ENCODE results near the gene B4GALT3.

The B4GALT3 gene

DNA sequence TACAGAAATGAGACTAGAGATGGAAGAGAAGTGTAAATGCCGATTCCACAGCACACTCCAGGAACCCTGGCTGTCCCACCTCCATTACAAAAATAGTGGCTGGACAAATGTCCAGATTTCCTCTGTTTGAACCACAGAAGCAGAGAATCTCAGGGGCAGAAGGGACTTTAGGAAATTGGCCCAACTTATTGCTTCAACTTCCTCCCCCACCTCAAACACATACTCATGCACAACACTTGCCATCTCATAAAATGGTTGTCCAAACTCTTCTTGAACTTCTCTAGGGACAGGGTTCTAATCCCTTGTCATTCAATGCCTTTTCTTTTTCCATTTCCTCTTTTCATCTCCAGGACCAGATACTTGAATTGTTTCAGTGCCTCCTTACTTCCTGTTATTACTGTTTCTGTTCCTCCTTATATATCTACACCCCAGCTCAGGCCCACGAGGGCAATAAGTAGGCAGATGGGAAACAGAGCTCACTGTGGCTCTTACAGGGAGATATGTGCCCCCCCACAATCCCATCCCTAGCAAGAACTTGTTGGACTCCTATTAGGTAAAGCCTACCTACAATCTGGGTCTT lies 8.5 kb upstream of the B4GALT3 start:
- DNase-seq = no peak

DNA sequence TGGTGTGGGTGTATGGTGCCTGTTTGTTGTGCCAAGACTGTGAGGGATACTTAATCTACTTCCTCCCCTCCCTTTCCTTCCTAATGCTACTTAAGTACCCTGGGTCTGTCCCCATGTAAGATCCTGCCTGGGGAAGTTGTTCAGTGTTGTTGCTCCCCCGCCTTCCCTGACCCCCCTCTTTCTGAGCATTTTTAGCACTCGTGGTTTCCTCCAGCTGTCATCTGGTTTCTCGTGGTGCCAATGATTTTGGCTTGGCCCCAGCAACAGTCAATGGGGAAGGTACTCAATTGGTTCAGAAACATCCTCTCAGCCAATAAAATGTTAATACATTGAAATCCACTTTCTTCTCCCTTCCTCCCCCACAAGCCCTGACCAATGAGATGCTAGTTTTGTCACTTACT lies 8.0 kb upstream of the B4GALT3 start:
- peak; percentile 92 for DNase-seq

DNA sequence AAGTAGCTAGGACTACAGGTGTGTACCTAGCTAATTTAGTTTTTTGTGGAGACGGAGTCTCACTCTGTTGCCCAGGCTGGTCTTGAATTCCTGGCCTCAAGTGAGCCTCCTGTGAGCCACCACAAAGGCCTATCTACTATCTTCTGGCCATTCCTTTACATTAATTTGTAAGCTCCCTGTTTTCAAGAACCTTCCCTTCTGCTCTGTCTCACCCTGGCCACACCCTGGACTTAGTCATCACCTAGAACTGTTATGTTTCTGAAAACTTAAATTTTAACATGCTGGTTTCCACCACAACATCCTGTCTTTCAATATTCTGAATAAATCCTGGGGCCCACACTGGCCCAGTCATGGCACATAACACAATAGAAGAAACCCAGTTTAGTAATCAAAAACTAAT lies 4.9 kb upstream of the B4GALT3 start:
- peak; percentile 78 for DNase-seq

DNA sequence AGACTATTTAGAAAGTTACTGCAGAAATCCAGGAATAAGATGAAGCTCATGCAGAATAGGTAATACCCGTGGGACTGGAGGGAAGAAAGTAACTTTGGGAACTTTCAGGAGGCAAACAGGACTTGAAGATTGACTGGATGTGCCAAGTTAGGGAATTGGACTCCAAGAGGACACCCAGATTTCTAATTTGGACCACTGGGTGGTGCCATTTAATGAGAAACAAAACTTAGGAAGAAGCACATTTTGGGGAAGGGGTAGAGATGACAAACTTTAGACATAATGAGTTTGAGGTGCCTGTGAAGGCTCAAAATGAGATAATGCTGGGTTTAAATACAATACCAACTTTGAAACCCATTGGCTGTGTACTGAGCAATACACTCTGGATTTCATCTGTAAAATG lies 3.3 kb upstream of the B4GALT3 start:
- DNase-seq = peak; percentile 35

DNA sequence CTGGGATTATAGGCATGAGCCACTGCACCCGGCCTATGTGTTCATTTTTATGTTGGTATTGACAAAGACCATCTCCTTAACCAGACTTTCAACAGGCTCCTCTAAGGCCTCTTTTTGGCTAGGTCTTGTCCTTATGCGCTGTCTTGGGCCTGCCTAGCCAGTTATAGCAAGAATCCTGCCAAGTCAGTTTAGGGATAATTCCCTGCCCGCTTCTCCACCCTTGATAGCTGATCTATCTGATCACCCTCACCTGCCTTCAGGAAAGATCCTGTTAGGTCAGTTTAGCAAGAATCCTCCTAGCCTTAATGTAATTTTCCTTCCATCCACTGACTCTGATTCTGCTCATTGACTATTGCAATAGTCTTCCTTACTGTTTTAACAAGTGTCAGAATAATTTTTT lies 2.4 kb upstream of the B4GALT3 start:
- DNase-seq = no peak

DNA sequence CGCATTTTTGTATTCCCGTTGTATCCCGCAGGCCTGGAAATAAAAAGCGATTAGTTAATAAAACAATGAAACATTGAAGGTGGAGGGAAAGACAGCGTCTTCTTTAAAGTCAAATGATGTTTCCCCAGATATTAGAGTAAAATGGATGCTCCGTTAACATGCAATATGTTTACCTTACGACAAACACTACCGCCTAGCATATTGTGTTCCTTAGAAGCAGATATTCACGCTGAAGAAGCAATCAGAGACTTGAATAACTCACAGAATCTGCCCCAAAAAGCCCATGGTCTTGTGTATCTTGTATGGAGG lies 583 bp upstream of the B4GALT3 start:
- DNase-seq = no peak

DNA sequence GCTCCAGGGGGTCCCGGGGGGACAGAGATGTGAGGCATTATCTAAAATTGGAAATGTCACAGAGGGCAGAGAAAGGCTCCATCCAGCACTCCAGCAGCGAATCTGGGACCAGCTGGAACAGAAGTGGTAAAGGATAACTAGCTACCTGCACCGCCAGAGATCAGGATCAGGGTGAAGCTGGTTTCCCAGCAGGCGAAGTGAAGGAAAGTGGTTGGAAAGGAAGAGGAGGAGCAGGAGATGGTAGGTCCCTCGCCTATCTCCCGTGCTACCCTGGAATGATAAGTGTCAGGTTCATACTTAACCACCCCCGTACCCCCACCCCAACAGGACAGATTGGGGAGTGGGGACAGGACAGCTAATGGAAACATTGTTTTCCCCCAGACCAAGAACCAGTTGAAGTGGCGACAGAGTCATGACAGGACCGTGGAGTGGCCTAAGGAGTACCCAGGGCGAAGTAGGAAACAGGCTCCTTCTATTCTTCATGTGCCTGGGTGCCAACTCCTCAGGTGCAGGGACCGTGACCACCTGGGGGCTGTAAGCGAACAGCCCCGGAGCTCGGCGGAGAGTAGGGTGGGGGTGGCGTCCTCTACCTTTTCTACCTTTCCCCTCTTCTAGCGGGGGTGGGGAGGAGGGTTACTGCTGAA lies 717 bp downstream of the B4GALT3 start:
- no peak for DNase-seq

DNA sequence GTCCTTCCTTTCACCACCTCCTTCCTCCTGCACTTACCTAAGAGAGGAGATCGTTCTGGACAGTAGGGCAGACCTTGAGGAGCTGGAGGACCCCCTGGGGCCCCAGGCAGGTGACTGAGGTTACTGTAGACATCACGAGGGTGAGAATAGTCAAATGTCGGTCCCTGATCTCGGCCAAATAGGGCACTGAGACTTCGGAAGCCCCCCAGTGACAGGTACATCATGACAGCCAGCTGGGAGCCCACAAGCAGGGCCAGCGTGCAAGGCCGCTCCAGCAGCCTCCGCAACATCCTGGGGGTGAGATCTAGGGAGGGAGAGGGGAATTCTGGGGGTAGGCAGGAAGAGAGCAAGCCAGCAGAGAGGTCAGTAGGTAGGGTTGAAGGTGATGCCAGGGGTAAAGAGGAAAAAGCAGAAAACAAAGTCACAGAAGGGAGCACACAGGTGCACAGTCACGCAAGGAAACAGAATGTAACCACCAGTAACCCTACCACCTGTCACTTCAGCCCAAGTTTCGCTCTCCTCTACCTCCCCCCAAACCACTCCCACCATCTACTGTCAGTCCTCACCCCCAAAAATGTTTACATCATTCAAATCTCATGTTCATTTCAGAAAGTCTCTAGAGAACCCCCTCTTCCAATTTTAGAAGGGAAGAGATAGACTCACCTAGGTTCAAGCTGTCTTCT lies 1.4 kb downstream of the B4GALT3 start:
- DNase-seq = no peak

DNA sequence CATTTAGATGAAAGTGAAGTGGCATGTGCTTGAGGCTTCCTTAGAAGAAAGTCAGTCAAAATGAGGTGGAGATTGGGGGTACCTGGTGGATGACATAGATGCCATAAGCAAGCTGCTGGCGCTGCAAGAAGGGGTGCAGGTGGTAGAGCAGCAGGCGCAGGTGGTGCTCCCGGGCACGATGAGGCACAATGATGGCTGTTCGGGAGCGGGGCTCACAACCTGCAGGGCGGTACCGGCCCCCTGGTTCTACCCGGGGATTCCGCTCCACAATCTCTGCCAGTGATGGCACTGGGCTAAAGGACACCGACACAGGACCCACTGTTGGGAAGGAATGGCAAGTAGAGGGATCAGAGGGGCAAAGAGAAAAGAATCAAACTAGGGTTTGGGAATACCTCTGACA lies 2.4 kb downstream of the B4GALT3 start:
- DNase-seq = no peak

DNA sequence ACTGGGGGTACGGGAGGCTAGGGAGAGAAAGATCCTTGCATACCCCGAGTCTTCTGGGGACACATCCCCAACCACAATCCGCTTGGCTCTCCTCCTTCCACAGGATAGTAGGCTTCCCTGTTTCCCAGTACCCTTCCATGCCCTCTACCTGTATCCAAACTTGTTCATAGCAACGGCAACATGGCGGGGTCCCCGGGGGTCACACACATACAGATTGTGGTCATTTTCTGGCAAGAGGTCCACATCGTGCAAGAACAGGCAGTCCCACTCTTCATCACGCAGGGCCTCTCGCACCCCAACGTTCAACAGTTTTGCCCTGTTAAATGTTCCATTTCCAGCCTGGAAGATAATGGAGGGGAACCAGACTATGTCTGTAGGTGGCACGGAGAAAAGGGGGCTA lies 3.6 kb downstream of the B4GALT3 start:
- DNase-seq = no peak

DNA sequence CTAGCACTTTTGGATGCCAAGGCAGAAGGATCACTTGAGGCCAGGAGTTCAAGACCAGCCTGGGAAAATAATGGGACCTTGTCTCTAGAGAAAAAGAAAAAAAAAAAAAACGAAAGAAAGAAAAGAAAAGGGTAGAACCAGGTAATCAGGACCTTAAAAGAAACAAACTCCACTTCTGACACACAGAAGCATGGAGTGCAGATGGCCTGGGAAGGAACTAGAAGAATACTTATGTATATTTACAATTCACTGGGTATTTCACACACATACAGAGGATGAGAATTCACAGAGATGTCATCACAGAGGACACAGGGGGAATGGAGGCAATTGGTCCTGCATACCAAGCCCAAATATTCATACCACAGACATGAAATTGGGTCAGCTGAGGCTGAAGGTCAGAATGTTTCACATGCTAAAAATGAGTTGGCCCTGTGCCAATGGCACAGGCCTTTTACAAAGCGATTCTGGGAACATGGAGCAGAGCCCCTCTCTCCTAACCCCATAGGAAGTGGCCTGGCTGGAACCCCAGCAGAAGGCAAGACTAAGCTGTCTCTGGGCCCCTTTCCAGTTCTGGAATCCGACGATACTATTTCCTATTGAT lies 4.4 kb downstream of the B4GALT3 start:
- DNase-seq = no peak

DNA sequence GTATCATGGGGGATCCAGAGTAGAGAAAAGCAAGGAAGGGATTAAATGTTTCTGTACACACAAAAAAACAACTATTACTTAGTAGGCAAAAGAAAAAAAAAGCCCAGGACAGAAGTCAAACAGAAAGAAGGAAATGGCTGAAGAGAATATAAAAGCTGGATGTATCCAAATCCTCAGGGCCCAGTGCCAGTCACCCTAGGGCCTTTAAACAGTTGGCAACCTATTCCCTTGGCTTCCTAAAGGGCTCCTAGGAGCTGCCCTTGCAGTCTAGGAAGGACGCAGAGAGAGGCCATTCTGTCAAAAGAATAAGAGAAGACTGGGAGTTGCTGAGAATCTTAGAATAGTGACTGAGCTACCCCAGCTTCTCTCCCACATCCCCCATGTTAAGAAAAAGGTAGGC lies 5.0 kb downstream of the B4GALT3 start:
- DNase-seq = no peak

DNA sequence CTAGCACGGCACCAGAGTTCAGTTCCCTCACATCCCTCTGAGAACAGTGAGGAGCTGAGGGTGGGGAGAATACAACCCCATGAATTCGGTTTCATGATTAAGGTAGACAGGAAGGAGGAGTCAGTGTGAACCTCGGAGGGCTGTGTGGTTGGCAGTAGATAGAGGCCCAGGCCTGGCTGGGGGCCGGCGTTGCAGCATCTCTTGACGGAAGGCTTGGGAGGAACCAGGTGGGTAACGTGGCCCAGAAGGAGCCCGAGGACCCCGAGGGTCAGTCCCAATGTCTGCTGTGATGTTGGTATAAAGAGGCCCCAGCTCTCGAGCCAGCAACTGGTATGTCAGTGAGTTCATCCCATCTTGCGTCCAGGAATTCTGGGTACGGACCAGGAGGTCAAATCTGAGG lies 5.6 kb downstream of the B4GALT3 start:
- DNase-seq = no peak

DNA sequence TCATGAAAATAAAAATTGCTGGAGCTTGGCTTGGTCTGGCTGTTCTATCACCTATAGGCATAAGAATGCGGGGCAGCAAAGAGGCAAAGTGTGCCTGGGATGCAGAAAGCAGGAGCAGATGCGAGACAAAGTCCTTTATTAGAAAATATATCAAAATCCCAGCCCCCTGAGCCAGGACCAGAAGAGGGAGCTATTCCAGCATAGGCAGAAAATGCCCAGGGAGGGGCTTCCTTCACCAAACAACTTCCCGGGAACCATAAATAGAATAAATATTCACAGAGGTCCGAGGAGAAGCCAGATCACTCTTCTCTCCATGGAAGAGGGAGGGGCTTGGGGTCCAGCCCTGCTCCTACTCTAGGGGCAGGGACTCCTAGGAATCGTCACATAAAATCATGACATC lies 6.1 kb downstream of the B4GALT3 start:
- no peak for DNase-seq

DNA sequence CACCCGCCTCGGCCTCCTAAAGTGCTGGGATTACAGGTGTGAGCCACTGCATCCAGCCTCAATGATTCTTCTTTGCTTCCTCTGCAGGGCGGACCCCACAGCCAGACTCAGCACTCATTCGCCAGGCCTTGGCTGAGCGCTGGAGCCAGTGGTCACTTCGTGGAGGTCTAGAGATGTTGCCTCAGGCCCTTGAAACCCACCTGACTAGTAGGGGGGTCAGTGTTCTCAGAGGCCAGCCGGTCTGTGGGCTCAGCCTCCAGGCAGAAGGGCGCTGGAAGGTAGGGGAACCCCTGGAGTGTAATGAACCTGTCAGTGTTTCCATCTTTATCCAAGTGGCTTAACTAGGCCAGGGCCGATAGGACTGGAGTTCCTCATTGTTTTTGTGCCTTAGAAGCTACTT lies 8.4 kb downstream of the B4GALT3 start:
- DNase-seq = no peak

DNA sequence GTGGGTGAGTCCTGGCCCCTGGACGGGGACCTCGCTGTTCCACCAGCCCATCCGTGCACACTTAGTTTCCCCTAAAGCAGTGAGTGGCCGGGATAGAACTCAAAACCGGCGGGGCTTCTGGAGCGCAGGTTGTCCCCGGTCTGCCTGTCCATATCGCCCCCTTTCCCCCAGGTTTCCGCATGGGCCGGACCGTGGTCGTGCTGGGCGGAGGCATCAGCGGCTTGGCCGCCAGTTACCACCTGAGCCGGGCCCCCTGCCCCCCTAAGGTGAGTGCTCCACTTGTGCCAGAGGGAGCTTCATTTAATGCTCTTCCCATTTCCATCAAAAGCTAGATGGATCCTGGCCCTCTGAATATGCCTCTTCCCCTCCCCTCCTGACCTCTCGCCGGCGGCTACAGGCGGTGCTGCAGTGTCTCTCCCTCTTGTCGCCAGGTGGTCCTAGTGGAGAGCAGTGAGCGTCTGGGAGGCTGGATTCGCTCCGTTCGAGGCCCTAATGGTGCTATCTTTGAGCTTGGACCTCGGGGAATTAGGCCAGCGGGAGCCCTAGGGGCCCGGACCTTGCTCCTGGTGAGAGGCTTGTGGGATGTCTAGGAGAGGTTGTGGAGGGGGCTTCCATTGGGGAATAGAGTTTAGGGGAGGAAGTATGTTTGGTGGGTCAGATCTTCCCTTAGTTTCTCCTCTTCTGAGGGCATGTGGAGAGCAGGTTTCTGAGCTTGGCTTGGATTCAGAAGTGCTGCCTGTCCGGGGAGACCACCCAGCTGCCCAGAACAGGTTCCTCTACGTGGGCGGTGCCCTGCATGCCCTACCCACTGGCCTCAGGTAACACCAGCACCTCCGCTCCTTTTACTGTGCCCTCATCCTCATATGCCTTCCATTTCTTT lies 10.4 kb downstream of the B4GALT3 start:
- DNase-seq = no peak

DNA sequence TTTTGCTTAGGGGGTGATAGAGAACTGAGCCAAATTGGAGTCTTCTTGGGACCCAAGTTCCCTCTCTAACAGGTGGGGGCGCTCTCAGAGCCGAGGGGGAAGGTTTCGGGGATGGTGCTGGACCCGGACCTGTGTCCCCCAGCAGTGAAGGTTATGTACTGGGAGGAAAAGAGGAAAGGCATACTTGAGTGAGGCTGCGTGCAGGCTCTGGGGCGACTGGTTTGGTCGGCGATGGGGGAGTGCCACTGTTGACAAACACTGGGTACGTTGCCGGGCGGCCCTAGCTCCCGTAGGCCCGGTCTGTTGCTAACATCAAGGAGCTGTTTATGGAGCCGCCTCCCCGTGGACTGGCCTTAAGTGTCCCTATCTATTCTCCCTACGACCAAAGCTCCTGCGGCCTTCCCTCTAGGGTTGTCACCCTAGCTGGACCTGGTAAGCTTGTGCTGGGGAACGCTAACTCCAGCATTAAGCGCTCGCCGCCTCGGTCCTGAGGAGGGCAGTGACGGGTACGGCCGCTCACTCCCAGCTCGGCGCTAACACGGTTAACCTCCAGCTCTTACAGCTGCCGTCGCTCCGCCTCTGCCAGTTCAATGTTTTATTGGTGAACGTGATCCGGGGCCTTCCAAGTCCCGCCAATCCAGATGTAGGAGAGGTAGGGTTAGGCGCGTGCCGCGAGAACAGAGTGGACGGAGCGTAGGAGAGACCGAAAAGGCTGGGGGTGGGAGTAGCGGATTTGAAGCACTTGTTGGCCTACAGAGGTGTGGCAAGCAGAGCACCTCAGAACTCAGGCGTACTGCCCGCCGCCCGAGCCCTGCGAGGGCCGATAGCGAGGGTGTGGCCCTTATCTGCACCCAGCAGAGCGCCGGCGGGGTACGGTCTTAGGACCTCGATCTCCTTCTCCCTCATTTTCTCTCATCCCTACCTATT lies 11.3 kb downstream of the B4GALT3 start, which contains the start of gene PPOX:
TSS of gene PPOX (plus strand) at position 685 of the 927 bp plus-strand sequence. CDS start 422 bp downstream, outside the sequence.
- DNase-seq = peak; percentile 96

DNA sequence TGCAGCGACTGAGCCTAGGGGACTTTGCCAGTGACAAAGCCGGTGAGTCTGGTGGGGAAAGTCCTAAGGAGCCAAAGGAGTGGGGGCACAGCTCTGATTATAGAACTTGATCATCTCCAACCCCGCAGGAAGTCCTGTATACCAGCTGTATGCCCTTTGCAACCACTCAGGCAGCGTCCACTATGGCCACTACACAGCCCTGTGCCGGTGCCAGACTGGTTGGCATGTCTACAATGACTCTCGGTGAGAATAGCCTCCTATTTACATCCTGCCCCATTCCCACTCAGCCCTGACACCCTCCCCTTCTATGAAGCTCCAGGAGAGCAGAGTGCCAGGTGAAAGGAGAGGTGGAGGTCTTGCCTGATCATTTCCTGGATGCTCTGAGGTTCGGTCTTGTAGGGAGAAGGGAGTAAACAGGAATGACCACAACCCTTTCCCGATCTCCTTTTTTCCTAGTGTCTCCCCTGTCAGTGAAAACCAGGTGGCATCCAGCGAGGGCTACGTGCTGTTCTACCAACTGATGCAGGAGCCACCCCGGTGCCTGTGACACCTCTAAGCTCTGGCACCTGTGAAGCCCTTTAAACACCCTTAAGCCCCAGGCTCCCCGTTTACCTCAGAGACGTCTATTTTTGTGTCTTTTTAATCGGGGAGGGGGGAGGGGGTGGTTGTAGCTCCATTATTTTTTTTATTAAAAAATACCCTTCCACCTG lies 12.3 kb downstream of the B4GALT3 start:
- no peak for DNase-seq

DNA sequence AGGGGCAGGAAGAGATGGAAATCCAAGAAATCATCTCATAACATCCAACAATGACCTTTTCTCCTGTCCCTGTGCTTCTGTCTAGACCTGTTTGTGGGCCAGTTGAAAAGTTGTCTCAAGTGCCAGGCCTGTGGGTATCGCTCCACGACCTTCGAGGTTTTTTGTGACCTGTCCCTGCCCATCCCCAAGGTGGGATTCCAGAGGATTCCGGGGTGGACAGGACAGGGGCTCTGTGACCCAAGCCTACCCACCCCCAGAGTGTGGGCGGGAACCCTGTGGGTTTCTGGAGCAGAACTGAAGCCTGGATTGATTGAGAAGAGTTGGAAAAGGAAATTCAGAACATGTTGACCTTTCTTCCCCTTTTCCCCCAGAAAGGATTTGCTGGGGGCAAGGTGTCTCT lies 13.5 kb downstream of the B4GALT3 start:
- no peak for DNase-seq

DNA sequence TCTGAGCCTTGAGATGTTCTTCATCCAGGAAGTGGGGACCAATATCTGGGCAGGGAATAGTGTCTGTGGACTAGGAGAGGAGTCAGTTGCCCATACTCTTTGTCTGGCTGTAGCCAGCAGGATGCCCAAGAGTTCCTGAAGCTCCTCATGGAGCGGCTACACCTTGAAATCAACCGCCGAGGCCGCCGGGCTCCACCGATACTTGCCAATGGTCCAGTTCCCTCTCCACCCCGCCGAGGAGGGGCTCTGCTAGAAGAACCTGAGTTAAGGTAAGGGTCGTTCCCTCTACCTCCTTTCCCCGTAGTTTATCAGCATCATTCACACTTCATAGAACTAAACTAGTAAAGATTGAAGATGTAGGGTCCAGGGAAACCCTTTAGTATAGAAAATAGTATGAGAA lies 14.5 kb downstream of the B4GALT3 start:
- no peak for DNase-seq

DNA sequence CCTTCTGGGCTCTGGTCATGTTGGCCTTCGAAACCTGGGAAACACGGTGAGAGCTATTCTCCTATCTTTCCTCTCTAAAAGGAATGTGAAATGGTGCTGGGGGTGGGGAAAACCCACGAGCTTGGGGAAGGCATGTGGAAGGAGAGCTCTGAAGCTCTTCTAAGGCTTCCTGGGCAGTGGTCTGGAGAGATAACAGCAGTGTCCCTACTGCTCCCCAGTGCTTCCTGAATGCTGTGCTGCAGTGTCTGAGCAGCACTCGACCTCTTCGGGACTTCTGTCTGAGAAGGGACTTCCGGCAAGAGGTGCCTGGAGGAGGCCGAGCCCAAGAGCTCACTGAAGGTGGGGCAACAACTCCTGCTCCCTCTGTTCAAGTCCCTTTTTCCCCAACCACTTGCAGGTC lies 15.3 kb downstream of the B4GALT3 start:
- DNase-seq = no peak

Measured in CD4-positive, alpha-beta T cell treated with Interleukin-10 for 1 hour (primary cell).